DLD1 (cell line): ENCODE measurements around the gene GSAP.
"Not testable (repeated sequence)": the region's sequence is repeated elsewhere in the genome, so short reads cannot be mapped to it uniquely, and the experiment has no call there.

Source experiments
- in situ Hi-C: cut with HindIII; loops from 2 replicates; pipeline ENCODE4 v1.10.0; 2017; ENCODE audit warnings: low sequenced_read_pairs

Gene GSAP

GRCh38 chr7:77415823-77416620 is at the start of gene GSAP:
Gene GSAP, minus strand, starts transcription at chr7:77416349. Its CDS starts 28 bp downstream, at chr7:77416321.
- in situ Hi-C loops = no loop called here

DNA sequence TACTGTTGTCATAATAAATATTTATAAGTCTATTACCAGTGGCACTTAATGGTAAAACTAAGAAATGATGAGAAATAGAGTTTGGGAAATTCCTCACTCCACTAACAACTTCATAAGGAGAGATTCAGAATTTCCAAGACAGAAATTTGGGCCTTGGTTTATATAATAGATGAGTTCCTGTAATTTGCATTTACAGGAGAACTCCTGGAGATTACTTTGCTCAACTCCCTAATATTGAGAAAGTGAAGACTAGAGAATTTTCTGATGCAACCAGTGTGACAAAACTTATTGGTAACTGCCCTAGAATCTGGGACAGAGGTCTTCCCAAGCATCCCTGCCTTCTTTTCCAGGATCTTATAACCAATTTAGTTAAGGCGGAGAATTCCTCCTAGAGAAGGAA is 49.1 kb upstream of the GSAP start:
- in situ Hi-C loops = no loop called here

GRCh38 chr7:77464589-77464988 is 48.4 kb upstream of the GSAP start:
- in situ Hi-C loops = no loop called here

DNA sequence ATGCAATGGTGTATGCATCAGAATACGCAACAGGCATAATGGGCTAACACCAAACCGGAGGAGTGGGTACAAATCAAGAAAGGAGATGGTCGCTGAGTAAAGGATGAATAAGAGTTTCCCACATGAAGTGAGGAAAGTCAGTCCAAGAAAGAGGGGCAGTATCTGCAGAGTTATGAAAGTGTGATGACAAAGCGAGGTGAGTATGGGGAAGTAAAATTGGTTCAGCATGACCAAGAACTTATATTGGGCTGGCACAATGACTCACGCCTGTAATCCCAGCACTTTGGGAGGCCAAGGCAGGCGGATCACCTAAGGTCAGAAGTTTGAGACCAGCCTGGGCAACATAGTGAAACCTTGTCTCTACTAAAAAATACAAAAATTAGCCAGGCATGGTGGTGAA is 47.5 kb upstream of the GSAP start:
- in situ Hi-C loops = not testable (repeated sequence)

- in situ Hi-C loops = no loop called here
These were observed 45.7 kb upstream of the GSAP start for GRCh38 chr7:77461842-77462241.

DNA sequence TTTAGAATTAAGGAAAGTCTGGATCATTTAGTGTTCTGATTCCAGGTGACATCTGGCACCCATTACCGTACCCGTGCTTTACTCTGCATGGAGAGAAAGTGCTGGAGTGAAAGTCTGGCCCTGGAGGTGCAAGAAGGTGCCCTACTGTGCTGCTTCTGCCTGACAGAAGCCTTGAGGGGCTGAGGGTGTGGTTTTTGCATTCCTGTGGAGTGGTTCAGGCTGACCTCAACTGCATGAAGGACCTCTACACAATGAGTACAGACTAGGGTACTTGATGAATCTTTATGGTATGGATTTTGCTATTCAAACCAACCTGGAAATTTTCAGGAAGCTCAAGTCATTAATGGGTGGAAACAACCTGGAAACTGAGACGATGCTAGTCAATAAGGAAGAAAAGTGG is 45.1 kb upstream of the GSAP start:
- in situ Hi-C loops = no loop called here

GRCh38 chr7:77460057-77460486 is 43.9 kb upstream of the GSAP start:
- in situ Hi-C loops = no loop called here

DNA sequence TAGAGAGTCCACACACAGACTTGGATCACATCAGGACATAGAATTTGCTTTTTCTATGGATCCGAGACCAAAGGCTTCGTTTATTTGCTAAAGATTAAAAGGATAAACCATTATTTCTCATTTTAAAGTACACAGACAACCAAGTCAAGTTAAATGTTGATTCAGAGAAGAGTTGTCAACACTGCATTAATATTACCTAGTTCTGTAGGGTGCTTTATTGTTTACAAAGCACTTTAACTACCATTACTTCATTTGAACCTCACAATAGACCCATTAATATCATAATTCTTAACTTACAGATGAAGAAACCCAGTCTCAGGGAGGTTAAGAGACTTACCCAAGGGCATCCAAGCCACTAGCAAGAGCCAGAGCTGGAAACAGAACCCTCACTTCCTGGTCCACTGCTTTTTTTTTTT is 43.2 kb upstream of the GSAP start:
- in situ Hi-C loops = no loop called here

GRCh38 chr7:77458786-77459185 is 42.6 kb upstream of the GSAP start:
- in situ Hi-C loops = no loop called here

DNA sequence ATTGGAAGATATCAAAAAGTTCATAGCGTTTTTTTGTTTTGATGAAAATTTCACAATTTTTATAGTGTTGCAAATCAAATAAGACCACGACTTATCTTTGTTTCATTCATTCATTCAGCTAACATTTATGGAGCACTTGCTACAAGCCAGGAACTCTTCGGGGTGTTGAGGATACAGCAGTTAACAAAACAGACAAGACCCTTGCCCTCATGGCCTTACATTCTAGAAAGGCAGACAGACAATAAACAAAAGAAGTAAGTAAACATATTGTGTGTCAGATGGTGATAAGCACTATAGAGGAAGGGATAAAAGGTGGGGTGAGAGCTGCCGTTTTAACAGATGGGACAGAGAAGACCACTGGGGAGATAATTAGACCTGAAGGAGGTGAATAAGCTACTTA is 41.6 kb upstream of the GSAP start:
- in situ Hi-C loops = no loop called here

- in situ Hi-C loops = no loop called here
These were observed 40.5 kb upstream of the GSAP start for GRCh38 chr7:77456696-77457095.

DNA sequence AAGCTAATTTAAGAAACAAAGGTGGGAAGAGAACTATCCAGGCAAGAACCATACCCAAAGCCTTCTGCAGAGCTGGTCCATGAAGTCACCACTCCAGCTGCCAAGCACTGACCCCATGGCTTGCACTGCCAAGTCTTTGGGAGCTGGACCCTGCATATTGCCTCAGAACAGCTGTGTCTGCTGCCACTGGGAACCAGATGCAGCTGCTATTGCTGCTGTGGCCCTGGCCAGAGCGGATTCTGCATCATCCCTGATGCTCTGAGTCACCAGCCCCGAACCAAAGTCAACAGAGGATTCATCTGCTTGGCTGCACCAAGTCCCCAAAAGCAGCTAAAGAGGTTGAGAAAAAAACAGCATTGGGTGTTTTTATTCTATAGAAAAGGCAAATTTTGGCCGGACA is 39.2 kb upstream of the GSAP start:
- in situ Hi-C loops = no loop called here

GRCh38 chr7:77454802-77455201 is 38.7 kb upstream of the GSAP start:
- in situ Hi-C loops = no loop called here

DNA sequence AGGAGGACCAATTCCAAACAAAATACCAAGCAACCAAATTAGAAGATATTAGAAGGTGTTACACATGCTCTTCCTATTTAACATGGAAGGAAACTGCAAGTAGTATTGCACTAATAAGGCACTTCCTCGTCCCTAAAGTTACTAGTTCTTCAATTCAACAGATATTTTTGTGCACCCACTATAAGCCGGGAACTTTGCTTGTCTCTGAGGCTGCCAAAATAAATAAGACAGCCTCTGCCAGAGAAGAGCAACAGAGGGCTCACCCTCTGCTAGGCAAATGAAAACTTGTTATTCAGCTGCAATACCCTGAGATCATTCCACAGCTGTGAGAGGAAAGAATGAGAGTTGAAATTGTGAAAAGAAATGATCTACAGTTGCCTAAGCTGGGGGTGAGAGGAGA is 37.4 kb upstream of the GSAP start:
- in situ Hi-C loops = no loop called here

DNA sequence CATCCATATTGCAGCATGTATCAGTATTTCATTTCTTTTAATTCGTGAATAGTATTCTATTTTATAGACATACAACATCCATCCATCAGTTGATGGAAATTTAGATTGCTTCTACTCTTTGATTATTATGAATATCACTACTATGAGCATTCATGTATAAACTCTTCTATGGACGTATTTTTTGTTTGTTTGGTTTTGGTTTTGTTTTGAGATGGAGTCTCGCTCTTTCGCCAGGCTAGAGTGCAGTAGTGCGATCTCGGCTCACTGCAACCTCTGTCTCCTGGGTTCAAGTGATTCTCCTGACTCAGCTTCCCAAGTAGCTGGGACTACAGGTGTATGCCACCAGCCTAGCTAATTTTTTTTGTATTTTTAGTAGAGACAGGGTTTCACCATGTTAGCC is 35.8 kb upstream of the GSAP start:
- in situ Hi-C loops = not testable (repeated sequence)

DNA sequence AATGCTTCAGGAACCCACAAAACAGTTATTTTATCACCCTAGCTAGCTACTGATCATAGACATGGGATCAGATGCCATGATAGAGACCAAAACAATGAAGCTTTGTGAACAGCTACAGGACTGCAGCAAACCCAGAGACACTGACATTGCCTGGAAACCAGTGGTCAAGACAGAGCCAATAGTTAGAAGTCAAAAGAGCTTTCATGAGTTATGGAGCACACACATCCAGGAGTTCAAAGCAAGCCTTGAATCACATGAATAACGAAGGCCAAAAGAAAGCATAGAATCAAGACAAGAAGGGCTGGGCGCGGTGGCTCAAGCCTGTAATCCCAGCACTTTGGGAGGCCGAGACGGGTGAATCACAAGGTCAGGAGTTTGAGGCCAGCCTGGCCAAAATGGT is 34.5 kb upstream of the GSAP start:
- in situ Hi-C loops = no loop called here

GRCh38 chr7:77450054-77450453 is 33.9 kb upstream of the GSAP start:
- in situ Hi-C loops = no loop called here

- in situ Hi-C loops = no loop called here
These were observed 31.5 kb upstream of the GSAP start for GRCh38 chr7:77447616-77448015.

GRCh38 chr7:77444123-77444522 is 28.0 kb upstream of the GSAP start:
- in situ Hi-C loops = no loop called here

GRCh38 chr7:77443042-77443441 is 26.9 kb upstream of the GSAP start:
- in situ Hi-C loops = no loop called here

DNA sequence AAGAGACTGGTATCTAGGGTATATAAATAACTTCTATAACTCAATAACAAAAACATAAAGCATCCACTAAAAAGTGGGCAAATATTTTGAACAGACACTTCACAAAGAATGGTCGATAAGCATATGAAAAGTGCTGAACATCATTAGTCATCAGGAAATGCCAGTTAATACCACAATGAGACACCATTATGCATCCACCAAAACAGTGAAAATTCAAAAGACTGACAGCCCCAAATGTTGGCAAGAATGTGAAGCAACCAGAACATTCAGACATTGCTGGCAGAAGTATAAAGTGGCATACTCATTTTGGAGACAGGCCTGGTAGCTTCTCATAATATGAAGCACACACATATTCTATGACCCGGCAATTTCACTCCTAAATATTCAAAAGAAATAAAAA is 26.5 kb upstream of the GSAP start:
- in situ Hi-C loops = no loop called here

DNA sequence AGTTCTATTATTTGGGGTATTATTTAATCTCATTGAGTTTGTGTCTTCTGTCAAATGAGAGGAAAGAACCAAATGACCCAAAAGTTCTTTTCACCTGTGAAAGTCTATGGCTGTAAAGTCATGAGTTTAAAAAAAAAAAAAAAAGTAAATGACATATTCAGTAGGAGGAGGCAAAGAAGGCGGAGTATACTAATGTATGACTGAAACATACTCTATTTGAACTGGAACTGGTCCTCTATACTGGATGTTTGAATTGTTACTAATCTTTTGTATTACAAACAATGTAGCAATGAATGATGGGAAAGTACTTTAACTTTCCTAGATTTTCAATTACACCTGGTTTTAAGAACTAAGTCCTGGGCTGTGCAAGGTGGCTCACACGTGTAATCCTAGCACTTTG is 24.9 kb upstream of the GSAP start:
- in situ Hi-C loops = no loop called here

- in situ Hi-C loops = no loop called here
These were observed 23.4 kb upstream of the GSAP start for GRCh38 chr7:77439572-77439971.
